Measurements from ENCODE around the gene NKX2-1.
"Not testable (repeated sequence)": the region's sequence is repeated elsewhere in the genome, so short reads cannot be mapped to it uniquely, and the experiment has no call there.

NKX2-1 gene

GRCh38 chr14:36477266-36477665, 42.8 kb downstream of the NKX2-1 start:
- Histone ChIP-seq H3K9ac (ENCODE audit: low read depth in 1 of 2, low read length in 2 of 2) (no peak overlapping the region), H3K27ac (ENCODE audit: low read depth in 2 of 2, low read length in 2 of 2) (no peak overlapping the region), H3K4me1 (ENCODE audit: control insufficient read depth in 2 of 2, insufficient read depth in 2 of 2, low read length in 2 of 2) (no peaks in the 10 kb centered on the region), H3K9me3 (ENCODE audit: control insufficient read depth in 2 of 2, low read length in 2 of 2) (no peaks in the 10 kb centered on the region), H3K4me3 (ENCODE audit: low read length in 2 of 2) (no peak overlapping the region), H3K36me3 (ENCODE audit: control insufficient read depth in 2 of 2, insufficient read depth in 2 of 2, low read length in 2 of 2) (no peaks in the 10 kb centered on the region), H3K27me3 (ENCODE audit: control insufficient read depth in 2 of 2, insufficient read depth in 2 of 2, low read length in 2 of 2) (no peaks in the 10 kb centered on the region)

GRCh38 chr14:36476061-36476460, 44.0 kb downstream of the NKX2-1 start:
- H3K4me1 ChIP-seq (ENCODE audit: control insufficient read depth in 2 of 2, insufficient read depth in 2 of 2, low read length in 2 of 2); H3K9ac ChIP-seq (ENCODE audit: low read depth in 1 of 2, low read length in 2 of 2); H3K9me3 ChIP-seq (ENCODE audit: control insufficient read depth in 2 of 2, low read length in 2 of 2); H3K27ac ChIP-seq (ENCODE audit: low read depth in 2 of 2, low read length in 2 of 2); H3K36me3 ChIP-seq (ENCODE audit: control insufficient read depth in 2 of 2, insufficient read depth in 2 of 2, low read length in 2 of 2); H3K4me3 ChIP-seq (ENCODE audit: low read length in 2 of 2); H3K27me3 ChIP-seq (ENCODE audit: control insufficient read depth in 2 of 2, insufficient read depth in 2 of 2, low read length in 2 of 2): not testable (repeated sequence)

- Histone ChIP-seq H3K4me1 (ENCODE audit: control insufficient read depth in 2 of 2, insufficient read depth in 2 of 2, low read length in 2 of 2) (no peaks in the 10 kb centered on the region), H3K9me3 (ENCODE audit: control insufficient read depth in 2 of 2, low read length in 2 of 2) (no peaks in the 10 kb centered on the region), H3K27me3 (ENCODE audit: control insufficient read depth in 2 of 2, insufficient read depth in 2 of 2, low read length in 2 of 2) (peaks cover 0 to 2% of the 10 kb centered on the region in 2 donors), H3K36me3 (ENCODE audit: control insufficient read depth in 2 of 2, insufficient read depth in 2 of 2, low read length in 2 of 2) (no peaks in the 10 kb centered on the region), H3K4me3 (ENCODE audit: low read length in 2 of 2) (no peak overlapping the region), H3K9ac (ENCODE audit: low read depth in 1 of 2, low read length in 2 of 2) (no peak overlapping the region), H3K27ac (ENCODE audit: low read depth in 2 of 2, low read length in 2 of 2) (no peak overlapping the region)
Observed at GRCh38 chr14:36474593-36474992, 45.4 kb downstream of the NKX2-1 start.

- H3K36me3 ChIP-seq (ENCODE audit: control insufficient read depth in 2 of 2, insufficient read depth in 2 of 2, low read length in 2 of 2) = no peaks in the 10 kb centered on the region
- H3K9me3 ChIP-seq (ENCODE audit: control insufficient read depth in 2 of 2, low read length in 2 of 2) = no peaks in the 10 kb centered on the region
- H3K9ac ChIP-seq (ENCODE audit: low read depth in 1 of 2, low read length in 2 of 2) = no peak overlapping the region
- H3K27ac ChIP-seq (ENCODE audit: low read depth in 2 of 2, low read length in 2 of 2) = no peak overlapping the region
- H3K27me3 ChIP-seq (ENCODE audit: control insufficient read depth in 2 of 2, insufficient read depth in 2 of 2, low read length in 2 of 2) = peaks cover 0 to 2% of the 10 kb centered on the region in 2 donors
- H3K4me3 ChIP-seq (ENCODE audit: low read length in 2 of 2) = no peak overlapping the region
- H3K4me1 ChIP-seq (ENCODE audit: control insufficient read depth in 2 of 2, insufficient read depth in 2 of 2, low read length in 2 of 2) = no peaks in the 10 kb centered on the region
Observed at GRCh38 chr14:36471431-36471830, 48.6 kb downstream of the NKX2-1 start.

GRCh38 chr14:36467332-36467731, 52.7 kb downstream of the NKX2-1 start:
- Histone ChIP-seq H3K27me3 (ENCODE audit: control insufficient read depth in 2 of 2, insufficient read depth in 2 of 2, low read length in 2 of 2) (peaks cover 0 to 2% of the 10 kb centered on the region in 2 donors), H3K36me3 (ENCODE audit: control insufficient read depth in 2 of 2, insufficient read depth in 2 of 2, low read length in 2 of 2) (no peaks in the 10 kb centered on the region), H3K9me3 (ENCODE audit: control insufficient read depth in 2 of 2, low read length in 2 of 2) (no peaks in the 10 kb centered on the region), H3K9ac (ENCODE audit: low read depth in 1 of 2, low read length in 2 of 2) (no peak overlapping the region), H3K27ac (ENCODE audit: low read depth in 2 of 2, low read length in 2 of 2) (no peak overlapping the region), H3K4me1 (ENCODE audit: control insufficient read depth in 2 of 2, insufficient read depth in 2 of 2, low read length in 2 of 2) (no peaks in the 10 kb centered on the region), H3K4me3 (ENCODE audit: low read length in 2 of 2) (no peak overlapping the region)
